GM18951 (cell line): ENCODE results near the gene FCHSD2.

Experiments
- POLR2A ChIP-seq: IDR thresholded peaks from 4 replicates; pipeline ENCODE4 v1.6.1; 2011; ENCODE audit warnings: mild to moderate bottlenecking; ENCODE audit not compliant: insufficient read length, insufficient read depth; ENCODE audit errors: extremely low read depth
- in situ Hi-C: fragments of 300-500 bp; cut with MboI; formaldehyde crosslinking; loops from one replicate; pipeline ENCODE4 v1.12.0; 2022; ENCODE audit warnings: low sequenced_read_pairs, mixed read lengths, inconsistent platforms; ENCODE audit not compliant: unreplicated experiment

Gene FCHSD2

GRCh38 chr11:72890881-72891280 is 251.2 kb downstream of the FCHSD2 start:
- in situ Hi-C loops: no loop called here
- TF ChIP-seq POLR2A: no peak

DNA sequence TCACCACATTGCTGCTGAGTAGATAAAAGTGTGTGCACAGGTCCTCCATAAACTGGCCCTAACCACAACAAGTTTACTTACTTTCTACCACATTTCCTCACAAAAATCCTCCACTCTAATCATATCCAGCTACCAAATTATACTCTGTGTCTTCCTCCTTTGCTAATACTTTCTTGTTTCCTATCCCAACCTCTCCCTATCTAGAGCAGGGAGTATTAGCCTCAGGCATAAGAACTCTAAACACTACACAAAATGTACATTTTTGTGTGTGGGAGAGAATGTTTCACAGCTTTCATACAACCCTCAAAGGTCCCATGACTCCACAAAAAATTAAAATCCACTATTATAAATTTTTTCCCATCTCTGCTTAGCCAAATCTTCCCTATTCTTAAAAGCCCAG is 255.5 kb downstream of the FCHSD2 start:
- in situ Hi-C loops: no loop called here
- no peak for TF ChIP-seq POLR2A

DNA sequence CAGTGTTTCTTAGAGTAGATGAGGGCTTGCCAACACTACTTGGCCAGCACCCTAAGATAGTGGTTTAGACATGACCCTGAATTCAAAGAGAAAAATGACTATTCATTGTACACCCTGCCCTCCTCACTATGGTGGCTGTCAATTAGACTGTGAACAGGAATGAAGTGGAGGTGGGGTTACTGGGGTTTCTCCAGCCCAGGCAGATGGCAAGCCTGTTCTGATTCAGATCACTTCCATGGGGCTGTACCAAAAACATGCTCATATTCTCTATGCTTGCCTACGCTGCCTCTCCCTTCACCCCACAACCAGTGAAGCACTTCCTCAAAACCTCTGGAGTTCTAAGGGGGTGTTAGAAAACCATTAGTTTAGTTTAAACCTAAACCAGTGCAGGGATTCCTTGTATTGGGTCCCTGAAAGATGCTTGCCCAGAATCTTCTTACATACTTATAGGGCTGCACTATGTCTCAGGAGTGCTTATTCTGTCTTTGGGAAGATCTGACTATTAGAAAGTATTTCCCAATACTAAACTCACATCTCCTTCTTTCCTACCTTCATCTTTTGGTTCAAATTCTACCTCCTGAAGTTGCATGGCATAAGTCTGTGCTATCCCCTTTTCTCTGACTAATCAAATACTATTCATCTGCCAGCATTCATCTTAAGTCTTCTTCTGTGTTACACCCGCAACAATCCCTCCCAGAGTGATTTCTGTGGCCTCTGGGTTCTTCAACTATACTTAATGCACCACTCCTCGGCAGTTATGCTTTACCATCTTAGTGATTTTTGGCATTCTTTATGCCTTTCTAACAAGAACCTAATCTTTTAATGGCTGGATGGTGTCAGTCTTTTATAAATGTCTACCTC is 256.1 kb downstream of the FCHSD2 start:
- in situ Hi-C loops: no loop called here
- TF ChIP-seq POLR2A: no peak

- in situ Hi-C loops: no loop called here
- no peak for TF ChIP-seq POLR2A
These were observed 266.0 kb downstream of the FCHSD2 start for GRCh38 chr11:72876147-72876546.

DNA sequence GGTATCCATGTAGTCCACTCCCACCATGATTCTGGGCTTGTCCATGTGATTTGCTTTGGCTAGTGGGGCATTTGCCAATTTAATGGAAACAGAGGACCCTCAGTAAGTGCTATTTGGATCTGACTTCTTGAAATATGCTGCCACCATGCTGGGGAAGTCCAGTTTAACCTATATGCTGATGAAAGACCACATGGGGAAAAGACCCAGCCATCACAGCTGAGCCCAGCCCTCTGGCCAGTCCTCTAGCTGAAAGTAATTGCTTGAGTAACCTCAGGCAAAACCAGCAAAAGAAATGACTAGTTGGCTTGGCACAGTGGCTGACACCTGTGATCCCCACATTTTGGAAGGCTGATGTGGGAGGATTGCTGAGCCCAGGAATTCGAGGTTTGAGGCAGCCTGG is 266.4 kb downstream of the FCHSD2 start:
- in situ Hi-C loops: no loop called here

DNA sequence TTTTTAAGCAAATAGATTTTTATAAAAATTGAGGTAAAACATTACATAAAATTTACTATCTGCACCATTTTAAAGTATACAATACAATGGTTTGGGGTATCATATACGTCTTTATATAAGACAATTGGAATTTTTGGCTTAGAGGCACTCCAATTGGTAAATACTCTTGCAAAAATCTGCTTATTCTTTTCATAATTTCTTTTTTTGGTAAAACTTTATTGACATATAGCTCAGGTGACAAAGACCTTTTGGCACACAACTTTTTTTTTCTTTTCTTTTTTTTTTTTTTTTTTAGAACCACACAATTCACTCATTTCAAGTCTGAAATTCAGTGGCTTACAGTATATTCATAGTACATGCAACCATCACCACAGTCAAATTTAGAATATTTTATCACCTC is 270.1 kb downstream of the FCHSD2 start:
- in situ Hi-C loops: no loop called here
- TF ChIP-seq POLR2A: no peak

More for the DNA sequence above, 266.4 kb downstream of the FCHSD2 start:
- TF ChIP-seq POLR2A: no peak

DNA sequence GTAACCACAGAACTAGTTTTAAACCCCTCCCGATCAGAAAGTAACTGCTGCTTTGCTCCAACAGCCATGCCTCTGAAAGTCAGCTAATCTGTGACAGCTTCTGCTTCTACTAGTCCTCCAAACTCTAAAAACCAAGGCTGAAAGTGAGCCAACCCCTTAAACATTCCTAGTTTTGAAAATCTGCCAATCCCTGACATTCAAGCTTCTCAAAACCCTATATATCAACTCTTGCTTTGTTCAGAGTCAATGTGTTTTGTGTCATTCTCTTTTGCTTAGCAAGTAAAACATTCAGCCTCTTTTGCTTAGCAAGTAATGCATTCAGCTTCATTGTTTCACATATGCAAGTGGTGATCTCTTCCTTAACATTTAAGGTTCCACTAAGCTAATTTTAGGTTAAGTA is 271.0 kb downstream of the FCHSD2 start:
- in situ Hi-C loops: no loop called here
- TF ChIP-seq POLR2A: no peak

- no peak for TF ChIP-seq POLR2A
- in situ Hi-C loops: no loop called here
These were observed 272.3 kb downstream of the FCHSD2 start for GRCh38 chr11:72869831-72870230.

DNA sequence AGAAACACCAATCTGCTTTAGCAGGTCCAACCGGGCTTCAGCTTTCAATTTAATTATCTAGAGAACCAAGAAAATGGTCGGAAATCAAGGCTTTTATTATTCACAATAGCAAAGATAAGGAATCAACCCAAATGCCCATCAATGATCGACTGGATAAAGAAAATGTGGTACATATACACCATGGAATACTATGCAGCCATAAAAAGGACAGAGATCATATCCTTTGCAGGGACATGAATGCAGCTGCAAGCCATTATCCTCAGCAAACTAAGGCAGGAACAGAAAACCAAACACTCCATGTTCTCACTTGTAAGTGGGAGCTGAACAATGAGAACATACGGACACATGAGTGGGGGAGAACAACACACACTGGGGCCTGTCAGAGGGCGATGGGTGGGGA is 274.1 kb downstream of the FCHSD2 start:
- no peak for TF ChIP-seq POLR2A
- in situ Hi-C loops: no loop called here

DNA sequence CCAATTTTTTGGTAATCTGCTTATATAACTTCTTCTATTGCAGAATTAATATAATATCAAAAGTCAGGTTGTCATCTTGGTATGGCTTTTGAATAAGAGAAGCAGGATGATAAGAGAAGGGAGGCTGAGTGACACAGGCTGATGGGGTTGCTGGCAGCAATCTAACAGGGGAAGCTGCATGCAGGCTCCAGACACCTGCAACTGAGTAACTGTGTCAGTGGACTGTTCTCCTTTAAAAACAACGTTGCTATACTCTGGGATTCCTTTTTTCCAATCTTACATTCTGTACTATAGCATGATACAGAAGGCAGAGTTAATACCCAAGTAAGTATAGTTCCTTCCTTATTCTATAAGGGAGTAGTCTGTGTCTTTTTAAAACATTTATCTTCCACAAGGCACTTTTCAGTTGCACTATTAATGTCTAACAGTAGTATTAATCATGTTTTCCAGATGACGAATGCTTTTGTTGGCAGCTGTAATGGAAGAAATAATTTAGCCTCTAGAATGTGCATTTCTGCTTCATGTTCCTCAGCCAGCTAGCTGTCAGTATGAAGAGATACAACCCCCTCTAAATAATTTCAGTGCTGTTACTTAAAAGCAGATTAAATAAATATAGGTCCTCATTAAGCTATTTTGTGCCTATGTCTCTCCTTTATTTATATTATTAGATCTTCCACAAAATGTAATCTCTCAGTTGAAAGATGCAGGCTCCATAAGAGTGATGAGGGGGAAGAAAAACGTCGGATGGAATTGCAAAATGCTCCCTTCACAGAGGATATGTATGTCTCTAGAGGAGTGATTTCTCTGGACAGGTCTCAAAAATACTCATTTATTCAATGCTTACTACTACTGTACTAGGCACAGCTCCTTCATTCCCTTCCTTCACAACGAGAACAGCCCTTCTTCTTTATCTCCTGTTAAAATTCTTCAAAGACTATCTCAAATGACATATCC is 277.1 kb downstream of the FCHSD2 start:
- in situ Hi-C loops: no loop called here
- no peak for TF ChIP-seq POLR2A

GRCh38 chr11:72863916-72864315 is 278.2 kb downstream of the FCHSD2 start:
- no peak for TF ChIP-seq POLR2A
- in situ Hi-C loops: no loop called here

DNA sequence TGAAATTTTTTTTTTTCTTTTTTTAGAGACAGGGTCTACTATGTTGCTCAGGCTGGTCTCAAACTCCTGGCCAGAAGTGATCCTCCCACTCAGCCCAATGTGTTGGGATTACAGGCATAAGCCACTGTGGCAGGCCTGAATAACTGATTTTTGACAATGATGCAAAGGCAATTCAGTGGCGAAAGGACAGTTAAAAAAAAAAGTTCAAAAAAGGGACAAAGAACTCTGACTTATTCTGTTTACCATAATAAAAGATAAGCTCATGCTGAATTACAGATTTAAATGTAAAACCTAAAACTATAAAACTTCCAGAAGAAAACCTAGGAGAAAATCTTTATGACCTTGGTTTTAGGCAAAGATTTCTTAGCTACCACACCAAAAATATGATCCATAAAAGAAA is 279.0 kb downstream of the FCHSD2 start:
- no peak for TF ChIP-seq POLR2A
- in situ Hi-C loops: no loop called here

DNA sequence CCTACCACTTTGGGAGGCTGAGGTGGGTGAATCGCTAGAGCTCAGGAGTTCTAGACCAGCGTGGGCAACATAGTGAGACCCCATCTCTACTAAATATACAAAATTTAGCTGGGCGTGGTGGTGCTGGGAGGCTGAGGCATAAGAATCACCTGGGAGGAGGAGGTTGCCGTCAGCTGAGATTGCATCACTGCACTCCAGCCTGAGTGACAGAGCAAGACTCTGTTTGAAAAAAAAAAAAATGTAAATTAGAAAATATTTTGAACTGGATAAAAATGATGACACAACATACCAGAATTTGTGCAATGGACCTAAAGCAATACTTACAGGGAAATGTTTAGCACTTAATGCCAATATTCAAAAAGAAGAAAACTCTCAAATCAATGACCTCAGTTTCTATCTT is 281.5 kb downstream of the FCHSD2 start:
- in situ Hi-C loops: no loop called here

More for the DNA sequence above, 281.5 kb downstream of the FCHSD2 start:
- no peak for TF ChIP-seq POLR2A
